Prostate gland (tissue), 2 donors: ENCODE results near the gene TNS3. TPM values are rescaled to one million over a fixed set of nuclear protein-coding genes. Genes with fewer than 3 reads are reported as not detected.
A peak's percentile ranks its signal among the peaks of the same experiment; 100 is the strongest.
"Not testable (repeated sequence)": the region's sequence is repeated elsewhere in the genome, so short reads cannot be mapped to it uniquely, and the experiment has no call there.

Experiments used
- DNase-seq: peaks from one replicate; pipeline ENCODE4 v3.0.0-alpha.2; 2019; ENCODE audit warnings: low spot score
- H3K27ac ChIP-seq, 2 donors: fragments of 200-600 bp; sonication (generic); 2 replicates each; pipeline ENCODE4 v1.5.1; 2017 to 2019
- H3K27me3 ChIP-seq: fragments of 200-600 bp; sonication (generic); replicated peaks from 2 replicates; pipeline ENCODE4 v1.5.1; 2019; ENCODE audit not compliant: insufficient read depth
- H3K36me3 ChIP-seq, 2 donors: fragments of 200-600 bp; sonication (generic); 1 replicate in 1 of 2; 2 replicates in 1 of 2; pipeline versions ENCODE4 v1.5.1 to v1.8.1; 2017 to 2019
- H3K4me1 ChIP-seq: fragments of 200-600 bp; sonication (generic); replicated peaks from 2 replicates; pipeline ENCODE4 v1.5.1; 2019
- H3K4me3 ChIP-seq, 2 donors: fragments of 200-600 bp; sonication (generic); 2 replicates each; pipeline ENCODE4 v1.5.1; 2017 to 2019
- H3K9me3 ChIP-seq: fragments of 200-600 bp; sonication (generic); 2 replicates; pipeline ENCODE4 v1.5.1; 2017
- POLR2A ChIP-seq: fragments of 450-650 bp; IDR thresholded peaks from one replicate; pipeline ENCODE4 v1.6.1; 2016; ENCODE audit warnings: antibody characterized with exemption, mild to moderate bottlenecking
- POLR2AphosphoS5 ChIP-seq: sonication (generic); formaldehyde crosslinking; IDR thresholded peaks from one replicate; pipeline ENCODE4 v1.6.1; 2017; ENCODE audit warnings: antibody characterized with exemption
- WGBS: methylation state at CpG from one replicate; pipeline ENCODE4 v1.1.5; 2018; 5-methylcytosine and 5-hydroxymethylcytosine counted together
- intact Hi-C: fragments of 100-400 bp; cut with DNase I; formaldehyde crosslinking; loops from one replicate; pipeline ENCODE4 v1.14.2; 2022
- total RNA-seq, 2 donors: library from RNA; depleted of rRNA; stranded (reverse); fragments of >200 nt; gene quantifications; one replicate each; pipeline ENCODE4 v1.1.0, GENCODE V29; 2016
- TF ChIP-seq, protein P1 (sequence below), 4 experiments: fragments of 200-600 bp in 2 of 4; fragments of 450-650 bp in 2 of 4; sonication (generic) in 2 of 4; IDR thresholded peaks; 1 replicate in 3 of 4; 2 replicates in 1 of 4; pipeline ENCODE4 v1.5.1; 2016 to 2019; ENCODE audit warnings: antibody characterized with exemption in 4 of 4, mild to moderate bottlenecking in 2 of 4, moderate library complexity in 2 of 4

TNS3 gene
- total RNA-seq, 2 donors from 2014 or later: 19.5 to 95.8 TPM

DNA sequence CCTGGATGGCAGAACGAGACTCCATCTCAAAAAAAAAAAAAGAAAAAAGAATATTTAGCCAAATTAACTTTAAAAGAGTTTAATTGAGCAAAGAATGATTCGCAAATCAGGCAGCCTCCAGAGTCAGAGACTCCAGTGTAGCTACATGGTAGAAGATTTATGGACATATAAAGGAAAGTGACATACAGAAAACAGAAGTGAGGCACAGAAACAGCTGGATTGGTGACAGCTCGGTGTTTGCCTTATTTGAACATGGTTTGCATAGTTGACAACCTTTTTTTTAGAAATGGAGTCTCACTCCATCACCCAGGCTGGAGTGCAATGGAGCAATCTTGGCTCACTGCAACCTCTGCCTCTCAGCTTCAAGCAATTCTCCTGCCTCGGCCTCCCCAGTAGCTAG, 35.2 kb upstream of the TNS3 start:
- no peak for DNase-seq
- Histone ChIP-seq H3K4me3 (no peak overlapping the region), H3K27me3 (no peaks in the 10 kb centered on the region), H3K9me3 (no peaks in the 10 kb centered on the region), H3K36me3 (no peaks in the 10 kb centered on the region), H3K27ac (no peak overlapping the region), H3K4me1 (no peaks in the 10 kb centered on the region)
- WGBS: 89% methylated on average over 4 of the region's 4 CpGs
- TF ChIP-seq POLR2AphosphoS5 (no peak), POLR2A (no peak)
- TF ChIP-seq, protein P1, sequence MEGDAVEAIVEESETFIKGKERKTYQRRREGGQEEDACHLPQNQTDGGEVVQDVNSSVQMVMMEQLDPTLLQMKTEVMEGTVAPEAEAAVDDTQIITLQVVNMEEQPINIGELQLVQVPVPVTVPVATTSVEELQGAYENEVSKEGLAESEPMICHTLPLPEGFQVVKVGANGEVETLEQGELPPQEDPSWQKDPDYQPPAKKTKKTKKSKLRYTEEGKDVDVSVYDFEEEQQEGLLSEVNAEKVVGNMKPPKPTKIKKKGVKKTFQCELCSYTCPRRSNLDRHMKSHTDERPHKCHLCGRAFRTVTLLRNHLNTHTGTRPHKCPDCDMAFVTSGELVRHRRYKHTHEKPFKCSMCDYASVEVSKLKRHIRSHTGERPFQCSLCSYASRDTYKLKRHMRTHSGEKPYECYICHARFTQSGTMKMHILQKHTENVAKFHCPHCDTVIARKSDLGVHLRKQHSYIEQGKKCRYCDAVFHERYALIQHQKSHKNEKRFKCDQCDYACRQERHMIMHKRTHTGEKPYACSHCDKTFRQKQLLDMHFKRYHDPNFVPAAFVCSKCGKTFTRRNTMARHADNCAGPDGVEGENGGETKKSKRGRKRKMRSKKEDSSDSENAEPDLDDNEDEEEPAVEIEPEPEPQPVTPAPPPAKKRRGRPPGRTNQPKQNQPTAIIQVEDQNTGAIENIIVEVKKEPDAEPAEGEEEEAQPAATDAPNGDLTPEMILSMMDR (IDR thresholded peaks at IDR 0.05): no peak
- intact Hi-C loops: no loop called here

DNA sequence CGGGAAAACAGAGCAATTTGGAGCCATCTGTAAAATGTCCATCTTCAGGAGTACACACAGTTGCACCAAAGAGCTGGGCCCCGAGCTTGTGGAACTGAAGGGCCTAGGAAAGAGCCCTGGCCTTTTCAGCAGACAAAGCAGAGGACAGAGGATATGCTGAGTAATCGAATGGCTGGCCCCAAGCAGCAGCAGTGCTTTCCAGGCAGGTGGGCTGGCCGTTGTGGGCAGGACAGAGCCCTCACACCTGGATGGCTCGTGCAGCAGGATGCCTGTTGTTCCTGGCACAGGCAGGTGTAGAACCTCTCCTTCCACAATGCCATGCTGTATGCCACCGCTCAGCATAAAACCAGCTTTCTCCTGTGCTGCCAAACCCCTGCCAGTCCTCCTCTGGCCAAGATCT, 32.5 kb upstream of the TNS3 start:
- Histone ChIP-seq H3K4me3 (no peak overlapping the region), H3K36me3 (no peaks in the 10 kb centered on the region), H3K4me1 (no peaks in the 10 kb centered on the region), H3K27me3 (no peaks in the 10 kb centered on the region), H3K27ac (no peak overlapping the region), H3K9me3 (no peaks in the 10 kb centered on the region)
- intact Hi-C loops: no loop called here
- TF ChIP-seq POLR2A: no peak
- TF ChIP-seq, protein P1 (IDR thresholded peaks at IDR 0.05): no peak
- no peak for TF ChIP-seq POLR2AphosphoS5
- WGBS: 72% methylated on average over 6 of the region's 6 CpGs
- DNase-seq: no peak

DNA sequence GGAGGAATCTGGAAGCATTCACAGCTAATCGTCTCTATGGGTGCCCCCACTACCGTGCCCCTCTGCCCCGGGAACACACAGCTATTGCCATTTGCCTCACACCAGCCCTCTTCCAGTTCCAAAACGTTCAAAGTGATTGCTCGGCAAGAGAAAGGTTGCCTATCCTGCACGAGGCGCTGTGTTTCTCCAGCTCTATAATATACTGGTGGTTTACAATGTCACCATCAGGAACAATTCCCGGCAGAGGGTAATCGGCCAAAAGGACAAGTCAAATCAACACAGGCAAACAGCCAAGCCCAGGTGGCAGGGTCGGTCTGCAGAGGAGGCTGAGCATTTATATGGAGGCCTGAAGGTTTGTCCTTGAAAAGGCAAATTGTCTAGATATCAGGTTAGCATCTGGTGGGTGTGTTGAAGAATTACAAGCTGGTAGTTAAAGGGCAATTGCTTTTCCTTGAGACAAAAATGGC, 29.2 kb upstream of the TNS3 start:
- H3K4me1 ChIP-seq: no peaks in the 10 kb centered on the region
- DNase-seq: no peak
- intact Hi-C loops: no loop called here

DNA sequence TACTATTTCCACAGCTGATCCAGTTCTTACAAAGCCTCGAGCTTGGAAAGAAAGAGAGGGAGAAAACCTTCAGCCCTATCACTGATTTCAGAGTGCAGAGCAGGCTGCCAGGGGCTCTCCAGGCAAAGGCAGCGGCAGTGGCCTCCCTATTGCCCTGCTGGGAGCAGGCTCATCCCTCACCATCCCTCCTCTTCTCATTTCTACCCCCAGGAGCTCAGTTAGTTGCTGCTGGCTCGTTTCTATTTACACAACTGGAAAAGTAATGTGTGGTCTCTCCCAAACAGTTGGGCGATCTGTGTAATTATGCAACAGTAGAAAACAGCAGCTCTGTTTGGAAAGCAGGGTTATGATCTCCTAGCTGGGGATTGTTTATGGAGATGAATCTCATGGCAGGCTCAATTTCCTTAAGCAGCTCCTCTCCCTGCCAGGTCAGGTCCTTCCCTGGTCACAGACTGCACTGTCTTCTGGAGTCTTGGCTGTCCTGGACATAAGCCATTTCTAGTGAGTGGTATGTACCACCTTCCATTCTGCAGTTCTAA, 28.7 kb upstream of the TNS3 start:
- Histone ChIP-seq H3K4me1 (no peaks in the 10 kb centered on the region), H3K9me3 (no peaks in the 10 kb centered on the region), H3K27me3 (no peaks in the 10 kb centered on the region), H3K27ac (no peak overlapping the region), H3K4me3 (no peak overlapping the region), H3K36me3 (no peaks in the 10 kb centered on the region)
- no peak for DNase-seq
- intact Hi-C loops: no loop called here
- 11% methylated on average over 4 of the region's 4 CpGs for WGBS
- TF ChIP-seq, protein P1 (IDR thresholded peaks at IDR 0.05): no peak
- peak; percentile 33 for TF ChIP-seq POLR2AphosphoS5

More for the DNA sequence above, 29.2 kb upstream of the TNS3 start:
- no peaks in the 10 kb centered on the region for H3K9me3 ChIP-seq
- no peaks in the 10 kb centered on the region for H3K27me3 ChIP-seq
- 14% methylated on average over 10 of the region's 10 CpGs for WGBS
- H3K27ac ChIP-seq: no peak overlapping the region
- H3K4me3 ChIP-seq: no peak overlapping the region
- H3K36me3 ChIP-seq: no peaks in the 10 kb centered on the region
- TF ChIP-seq, protein P1 (IDR thresholded peaks at IDR 0.05): no peak
- TF ChIP-seq POLR2AphosphoS5 (no peak), POLR2A (no peak)

DNA sequence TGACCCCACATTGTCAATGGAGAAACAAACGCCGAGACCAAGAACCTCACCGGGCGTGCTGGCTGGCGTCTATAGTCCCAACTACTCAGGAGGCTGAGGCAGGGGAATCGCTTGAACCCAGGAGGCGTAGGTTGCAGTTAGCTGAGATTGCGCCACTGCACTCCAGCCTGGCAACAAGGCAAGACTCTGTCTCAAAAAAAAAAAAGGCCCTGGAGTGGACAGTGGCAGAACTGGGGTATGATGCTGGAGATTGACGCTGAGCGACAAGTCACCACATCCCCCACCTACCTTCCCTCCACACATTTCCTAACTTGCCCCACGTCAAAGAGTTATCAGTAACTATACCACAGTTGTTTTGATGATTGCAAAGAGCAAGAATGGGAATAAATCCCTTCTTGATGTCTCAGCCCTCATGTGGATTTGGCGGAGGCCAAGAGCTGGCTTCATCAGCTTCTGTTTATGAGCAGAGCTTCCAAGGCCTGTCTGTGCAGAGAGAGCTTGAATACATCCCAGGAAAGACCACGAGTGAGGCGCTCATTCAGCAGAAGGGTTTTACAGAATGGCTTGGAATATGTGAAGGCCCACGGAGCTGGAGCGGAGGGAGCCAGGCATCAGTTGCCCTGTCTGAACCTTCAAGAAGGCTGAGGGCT, 28.0 kb upstream of the TNS3 start:
- Histone ChIP-seq H3K4me3 (no peak overlapping the region), H3K9me3 (no peaks in the 10 kb centered on the region), H3K27me3 (no peaks in the 10 kb centered on the region), H3K27ac (no peak overlapping the region), H3K36me3 (no peaks in the 10 kb centered on the region), H3K4me1 (no peaks in the 10 kb centered on the region)
- WGBS: 74% methylated on average over 16 of the region's 16 CpGs
- TF ChIP-seq POLR2A (no peak), POLR2AphosphoS5 (no peak)
- TF ChIP-seq, protein P1 (IDR thresholded peaks at IDR 0.05): no peak
- intact Hi-C loops: no loop called here
- no peak for DNase-seq

DNA sequence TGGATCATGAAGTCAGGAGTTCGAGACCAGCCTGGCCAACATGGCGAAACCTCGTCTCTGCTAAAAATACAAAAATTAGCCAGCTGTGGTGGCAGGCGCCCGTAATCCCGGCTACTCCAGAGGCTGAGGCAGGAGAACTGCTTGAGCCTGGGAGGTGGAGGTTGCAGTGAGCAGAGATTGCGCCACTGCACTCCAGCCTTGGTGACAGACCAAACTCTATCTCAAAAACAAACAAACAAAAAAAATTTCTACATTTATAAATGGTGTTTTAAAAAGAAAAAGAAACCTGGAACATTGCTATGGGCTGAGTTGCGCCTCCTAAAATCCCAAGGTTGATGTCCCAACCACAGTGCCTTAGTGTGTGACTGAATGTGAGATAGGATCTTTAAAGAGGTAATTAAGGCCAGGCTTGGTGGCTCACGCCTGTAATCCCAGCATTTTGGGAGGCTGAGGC, 24.7 kb upstream of the TNS3 start:
- H3K9me3 ChIP-seq, H3K4me3 ChIP-seq, H3K36me3 ChIP-seq, H3K27ac ChIP-seq, H3K27me3 ChIP-seq, H3K4me1 ChIP-seq, DNase-seq, intact Hi-C loops: not testable (repeated sequence)
- 89% methylated on average over 9 of the region's 9 CpGs for WGBS
